Naive B cell (primary cell): ENCODE results near the gene KREMEN2. TPM values are rescaled to one million over a fixed set of nuclear protein-coding genes. Genes with fewer than 3 reads are reported as not detected.
"Not testable (repeated sequence)": the region's sequence is repeated elsewhere in the genome, so short reads cannot be mapped to it uniquely, and the experiment has no call there.

Source experiments
- ATAC-seq, 2 donors: fragments of 150-1000 bp; cut with Tn5 transposase; 2 replicates each; pipeline ENCODE4 v1.10.0; 2021; ENCODE audit warnings: low read depth in 2 of 2, mild to moderate bottlenecking in 2 of 2, moderate library complexity in 2 of 2
- DNase-seq: peaks from one replicate; pipeline ENCODE4 v3.0.0; 2022
- H3K27ac Mint-ChIP-seq, 6 donors: one replicate each; pipeline ENCODE4 v1.8.0; 2020 to 2022; ENCODE audit warnings: mild to moderate bottlenecking in 6 of 6, mixed read lengths in 6 of 6, moderate library complexity in 5 of 6, inconsistent platforms in 2 of 6
- H3K27me3 Mint-ChIP-seq, 3 donors: one replicate each; pipeline ENCODE4 v1.8.0; 2021 to 2022; ENCODE audit warnings: mixed read lengths in 3 of 3, mild to moderate bottlenecking in 1 of 3
- H3K36me3 Mint-ChIP-seq, 2 donors: one replicate each; pipeline ENCODE4 v1.8.0; 2020 to 2022; ENCODE audit warnings: mixed read lengths in 2 of 2, inconsistent platforms in 1 of 2, mild to moderate bottlenecking in 1 of 2
- H3K4me1 Mint-ChIP-seq, 3 donors: one replicate each; pipeline ENCODE4 v1.8.0; 2020 to 2022; ENCODE audit warnings: mixed read lengths in 3 of 3, inconsistent platforms in 1 of 3, mild to moderate bottlenecking in 1 of 3, moderate library complexity in 1 of 3
- H3K4me3 Mint-ChIP-seq, 8 donors: one replicate each; pipeline ENCODE4 v1.8.0; 2020 to 2022; ENCODE audit warnings: mild to moderate bottlenecking in 8 of 8, mixed read lengths in 8 of 8, moderate library complexity in 8 of 8, inconsistent platforms in 2 of 8
- H3K9me3 Mint-ChIP-seq, 7 donors: one replicate each; pipeline ENCODE4 v1.8.0; 2020 to 2022; ENCODE audit warnings: mixed read lengths in 7 of 7, mild to moderate bottlenecking in 5 of 7, inconsistent platforms in 2 of 7, moderate library complexity in 1 of 7
- polyA plus RNA-seq, 6 donors: library from polyadenylated mRNA; unstranded; fragments of 300-500 nt; fragmentation: Illumina TruSeq; gene quantifications; one replicate each; pipeline ENCODE4 v1.2.3, GENCODE V29; 2021; ENCODE audit warnings: low read depth in 6 of 6

KREMEN2 gene
- polyA plus RNA-seq, 6 donors from 2014 or later, result 0.25 to 4.4 (median 1.2) TPM; not detected in 1

GRCh38 chr16:2930236-2930635, 33.8 kb upstream of the KREMEN2 start:
- DNase-seq (no peak), ATAC-seq (no peak)
- H3K36me3 Mint-ChIP-seq, result peaks cover 0 to 7% of the 10 kb centered on the region in 2 donors
- no peaks in the 10 kb centered on the region for H3K27me3 Mint-ChIP-seq
- H3K4me1 Mint-ChIP-seq, result peaks cover 9 to 11% (median 9%) of the 10 kb centered on the region in 3 donors
- no peak overlapping the region for H3K4me3 Mint-ChIP-seq
- no peaks in the 10 kb centered on the region for H3K9me3 Mint-ChIP-seq
- H3K27ac Mint-ChIP-seq, result peak overlapping the region in 1 of 6 donors; percentile 89

GRCh38 chr16:2931231-2931914, 32.7 kb upstream of the KREMEN2 start:
- ATAC-seq, H3K36me3 Mint-ChIP-seq: not testable (repeated sequence)
- H3K4me1 Mint-ChIP-seq, result peaks cover 9 to 11% (median 9%) of the 10 kb centered on the region in 3 donors

GRCh38 chr16:2933136-2933535, 30.9 kb upstream of the KREMEN2 start:
- ATAC-seq (no peak), DNase-seq (no peak)
- H3K4me3 Mint-ChIP-seq, result no peak overlapping the region
- peaks cover 0 to 7% of the 10 kb centered on the region in 2 donors for H3K36me3 Mint-ChIP-seq
- no peaks in the 10 kb centered on the region for H3K9me3 Mint-ChIP-seq
- H3K4me1 Mint-ChIP-seq, result peaks cover 0 to 3% (median 0%) of the 10 kb centered on the region in 3 donors
- no peak overlapping the region for H3K27ac Mint-ChIP-seq
- no peaks in the 10 kb centered on the region for H3K27me3 Mint-ChIP-seq

More at GRCh38 chr16:2931231-2931914, 32.7 kb upstream of the KREMEN2 start:
- H3K27ac Mint-ChIP-seq, H3K27me3 Mint-ChIP-seq, H3K4me3 Mint-ChIP-seq, H3K9me3 Mint-ChIP-seq, DNase-seq: not testable (repeated sequence)

GRCh38 chr16:2933701-2934100, 30.4 kb upstream of the KREMEN2 start:
- Mint-ChIP-seq H3K4me3 (no peak overlapping the region), H3K27me3 (no peaks in the 10 kb centered on the region), H3K4me1 (peaks cover 0 to 3% (median 0%) of the 10 kb centered on the region in 3 donors), H3K9me3 (no peaks in the 10 kb centered on the region), H3K27ac (no peak overlapping the region), H3K36me3 (peaks cover 0 to 7% of the 10 kb centered on the region in 2 donors)
- no peak for ATAC-seq
- no peak for DNase-seq

GRCh38 chr16:2934450-2934849, 29.6 kb upstream of the KREMEN2 start:
- peaks cover 0 to 3% (median 0%) of the 10 kb centered on the region in 3 donors for H3K4me1 Mint-ChIP-seq
- no peaks in the 10 kb centered on the region for H3K9me3 Mint-ChIP-seq
- ATAC-seq (no peak), DNase-seq (no peak)
- H3K36me3 Mint-ChIP-seq, result peaks cover 0 to 7% of the 10 kb centered on the region in 2 donors
- H3K27me3 Mint-ChIP-seq, result no peaks in the 10 kb centered on the region
- no peak overlapping the region for H3K4me3 Mint-ChIP-seq
- peak overlapping the region in 1 of 6 donors; percentile 33 for H3K27ac Mint-ChIP-seq

- no peak overlapping the region for H3K4me3 Mint-ChIP-seq
- peaks cover 0 to 3% (median 3%) of the 10 kb centered on the region in 3 donors for H3K4me1 Mint-ChIP-seq
- ATAC-seq, result no peak
- no peak overlapping the region for H3K27ac Mint-ChIP-seq
- no peak for DNase-seq
- peaks cover 0 to 7% of the 10 kb centered on the region in 2 donors for H3K36me3 Mint-ChIP-seq
- H3K9me3 Mint-ChIP-seq, result no peaks in the 10 kb centered on the region
- no peaks in the 10 kb centered on the region for H3K27me3 Mint-ChIP-seq
Measured at GRCh38 chr16:2936436-2937011, 27.6 kb upstream of the KREMEN2 start.

GRCh38 chr16:2937170-2937569, 26.9 kb upstream of the KREMEN2 start:
- Mint-ChIP-seq H3K27ac (no peak overlapping the region), H3K36me3 (peaks cover 0 to 7% of the 10 kb centered on the region in 2 donors), H3K4me1 (peaks cover 0 to 5% (median 4%) of the 10 kb centered on the region in 3 donors), H3K4me3 (no peak overlapping the region), H3K9me3 (no peaks in the 10 kb centered on the region), H3K27me3 (no peaks in the 10 kb centered on the region)
- ATAC-seq (no peak), DNase-seq (no peak)

GRCh38 chr16:2938206-2938605, 25.9 kb upstream of the KREMEN2 start:
- no peaks in the 10 kb centered on the region for H3K9me3 Mint-ChIP-seq
- peaks cover 0 to 10% of the 10 kb centered on the region in 2 donors for H3K36me3 Mint-ChIP-seq
- DNase-seq, result no peak
- no peak overlapping the region for H3K4me3 Mint-ChIP-seq
- H3K27ac Mint-ChIP-seq, result no peak overlapping the region
- H3K27me3 Mint-ChIP-seq, result no peaks in the 10 kb centered on the region
- H3K4me1 Mint-ChIP-seq, result peaks cover 0 to 7% (median 6%) of the 10 kb centered on the region in 3 donors
- no peak for ATAC-seq

- ATAC-seq, result no peak
- peak overlapping the region in 3 of 6 donors; percentile 33 to 39 (median 37) for H3K27ac Mint-ChIP-seq
- no peaks in the 10 kb centered on the region for H3K27me3 Mint-ChIP-seq
- H3K4me3 Mint-ChIP-seq, result no peak overlapping the region
- peaks cover 0 to 7% of the 10 kb centered on the region in 2 donors for H3K36me3 Mint-ChIP-seq
- peaks cover 0 to 7% (median 2%) of the 10 kb centered on the region in 3 donors for H3K4me1 Mint-ChIP-seq
- no peaks in the 10 kb centered on the region for H3K9me3 Mint-ChIP-seq
- DNase-seq, result no peak
Measured at GRCh38 chr16:2939968-2940367, 24.1 kb upstream of the KREMEN2 start.

- Mint-ChIP-seq H3K27me3 (no peaks in the 10 kb centered on the region), H3K9me3 (no peaks in the 10 kb centered on the region), H3K36me3 (peaks cover 0 to 7% of the 10 kb centered on the region in 2 donors), H3K4me3 (no peak overlapping the region), H3K27ac (peak overlapping the region in 1 of 6 donors; percentile 59), H3K4me1 (peaks cover 0 to 7% (median 2%) of the 10 kb centered on the region in 3 donors)
- DNase-seq, result no peak
- no peak for ATAC-seq
Measured at GRCh38 chr16:2942045-2942444, 22.0 kb upstream of the KREMEN2 start.

GRCh38 chr16:2943716-2944115, 20.4 kb upstream of the KREMEN2 start:
- H3K4me3 Mint-ChIP-seq, H3K9me3 Mint-ChIP-seq, ATAC-seq, H3K27me3 Mint-ChIP-seq, DNase-seq, H3K27ac Mint-ChIP-seq, H3K4me1 Mint-ChIP-seq, H3K36me3 Mint-ChIP-seq: not testable (repeated sequence)

GRCh38 chr16:2946649-2947048, 17.4 kb upstream of the KREMEN2 start:
- peak overlapping the region in 1 of 6 donors; percentile 16 for H3K27ac Mint-ChIP-seq
- ATAC-seq (no peak), DNase-seq (no peak)
- no peaks in the 10 kb centered on the region for H3K9me3 Mint-ChIP-seq
- peaks cover 7 to 9% of the 10 kb centered on the region in 2 donors for H3K36me3 Mint-ChIP-seq
- H3K4me3 Mint-ChIP-seq, result no peak overlapping the region
- no peaks in the 10 kb centered on the region for H3K27me3 Mint-ChIP-seq
- peaks cover 0 to 4% (median 2%) of the 10 kb centered on the region in 3 donors for H3K4me1 Mint-ChIP-seq

- H3K27ac Mint-ChIP-seq, result peak overlapping the region in 2 of 6 donors; percentile 29 to 44
- no peak for DNase-seq
Measured at GRCh38 chr16:2948807-2949704, 15.0 kb upstream of the KREMEN2 start.

More at GRCh38 chr16:2948807-2949704, 15.0 kb upstream of the KREMEN2 start:
- Mint-ChIP-seq H3K36me3 (peaks cover 0 to 9% of the 10 kb centered on the region in 2 donors), H3K4me3 (no peak overlapping the region), H3K27me3 (peaks cover 0 to under 1% (median 0%) of the 10 kb centered on the region in 3 donors), H3K9me3 (no peaks in the 10 kb centered on the region), H3K4me1 (peaks cover 0 to 4% (median 0%) of the 10 kb centered on the region in 3 donors)
- ATAC-seq, result no peak
